NK-92 (cell line): ENCODE measurements around the gene METTL24.
"Not testable (repeated sequence)": the region's sequence is repeated elsewhere in the genome, so short reads cannot be mapped to it uniquely, and the experiment has no call there.

Experiments
- DNase-seq: peaks from one replicate; lab custom pipeline; 2025; ENCODE audit not compliant: unreplicated experiment; lab: John Stamatoyannopoulos, UW

The METTL24 gene

DNA sequence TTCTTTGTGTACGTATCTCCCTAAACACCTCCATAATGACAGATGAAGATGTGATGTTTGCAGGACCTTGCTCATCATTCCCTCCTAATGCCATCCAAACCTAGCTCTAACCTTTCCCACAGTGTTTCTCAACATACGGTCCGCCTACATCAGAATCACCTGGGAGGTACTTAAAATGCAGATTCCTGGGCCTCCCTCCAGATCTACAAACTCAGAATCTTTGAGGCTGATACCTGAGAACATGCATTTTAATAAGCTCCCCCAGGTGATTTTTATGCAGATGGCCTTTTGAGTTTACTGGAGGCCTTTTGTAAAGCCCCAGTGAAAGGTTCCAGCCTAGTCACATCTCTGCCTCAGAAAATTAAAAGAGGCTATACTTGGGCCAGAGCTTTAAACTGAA is 40.5 kb downstream of the METTL24 start:
- no peak for DNase-seq

DNA sequence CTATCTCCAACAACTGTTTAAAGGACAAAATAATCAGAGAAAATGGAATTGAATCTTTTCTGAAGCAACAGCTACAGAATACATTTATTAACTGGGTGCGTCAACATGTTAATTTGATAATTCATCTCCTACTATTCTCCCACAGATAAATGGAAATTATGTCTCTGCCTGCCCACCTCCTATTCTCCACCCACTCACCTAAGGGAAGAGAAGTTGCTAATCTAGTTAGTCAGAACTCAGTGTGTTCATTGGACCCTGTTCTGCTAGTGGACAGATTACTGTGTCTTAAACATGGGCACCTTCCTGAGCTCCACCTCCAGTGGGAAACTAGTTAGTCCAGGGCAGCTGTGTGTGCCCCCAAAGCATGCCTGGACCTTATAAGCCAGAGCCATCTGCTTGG is 41.0 kb downstream of the METTL24 start:
- DNase-seq = no peak

GRCh38 chr6:110315869-110316398 is 42.2 kb downstream of the METTL24 start:
- no peak for DNase-seq

DNA sequence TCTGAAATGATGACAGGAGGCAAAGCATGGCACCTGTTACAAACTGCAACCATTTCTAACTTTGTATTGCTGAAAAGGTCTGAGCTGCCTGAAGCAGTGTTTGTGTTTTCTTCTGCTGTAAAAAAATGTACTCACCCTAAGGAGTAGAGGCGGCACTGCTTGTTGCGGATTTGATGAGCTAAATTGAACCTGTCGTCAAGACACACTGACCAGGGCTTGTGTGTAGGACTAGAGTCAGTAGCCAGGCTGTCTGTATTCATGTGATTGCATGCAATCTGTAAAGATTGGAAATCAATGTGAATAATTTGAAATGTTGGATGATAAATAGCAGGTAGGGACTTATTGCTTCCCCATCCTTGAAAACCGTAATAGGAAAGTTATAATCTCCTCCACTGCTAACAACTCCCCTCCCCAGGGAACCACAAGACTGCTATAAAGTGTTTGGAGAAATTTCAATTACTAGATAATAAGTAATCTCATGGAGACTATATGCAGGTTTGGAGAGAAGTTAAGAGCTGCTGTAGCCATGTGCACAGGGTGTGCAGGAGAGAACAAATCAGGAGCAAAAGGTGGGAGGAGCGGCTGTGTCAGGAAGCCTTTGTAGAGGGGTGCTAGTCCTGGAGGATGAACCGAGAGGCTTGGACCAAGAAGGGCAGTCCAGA is 42.8 kb downstream of the METTL24 start:
- DNase-seq = no peak

DNA sequence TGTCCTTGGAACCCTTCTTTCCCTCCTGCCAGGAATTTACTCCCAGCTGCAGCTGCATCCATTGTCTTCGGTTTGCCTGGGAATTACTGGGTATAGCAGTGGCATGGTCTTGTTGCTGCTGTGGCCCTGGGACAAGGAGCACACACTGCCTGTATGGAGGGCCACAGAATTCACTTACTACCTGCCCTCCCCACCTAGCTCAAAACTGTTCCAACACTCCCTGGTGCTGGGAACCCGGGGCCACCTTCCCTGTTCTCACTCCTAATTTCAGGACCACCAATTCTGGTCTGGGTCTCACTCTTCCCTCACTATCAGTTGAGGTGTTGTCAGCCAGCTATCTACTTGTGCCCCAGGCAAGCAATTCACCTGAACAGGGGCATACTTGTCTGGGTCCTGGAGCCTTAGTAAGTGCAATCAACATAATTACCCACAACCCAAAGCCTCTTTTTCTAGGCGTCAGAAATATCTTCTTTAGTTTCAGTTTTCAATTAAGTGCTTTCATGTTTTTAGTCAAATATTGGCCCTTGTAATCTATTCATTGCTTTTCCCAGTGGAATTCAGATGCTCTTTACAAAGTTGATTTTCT is 47.2 kb downstream of the METTL24 start:
- no peak for DNase-seq

GRCh38 chr6:110309432-110309831 is 48.7 kb downstream of the METTL24 start:
- DNase-seq = not testable (repeated sequence)

- DNase-seq = no peak
These were observed 50.8 kb downstream of the METTL24 start for GRCh38 chr6:110307368-110307767.

GRCh38 chr6:110305832-110306231 is 52.3 kb downstream of the METTL24 start:
- not testable (repeated sequence) for DNase-seq

GRCh38 chr6:110303692-110304091 is 54.5 kb downstream of the METTL24 start:
- not testable (repeated sequence) for DNase-seq

- no peak for DNase-seq
These were observed 59.2 kb downstream of the METTL24 start for GRCh38 chr6:110298916-110299315.

DNA sequence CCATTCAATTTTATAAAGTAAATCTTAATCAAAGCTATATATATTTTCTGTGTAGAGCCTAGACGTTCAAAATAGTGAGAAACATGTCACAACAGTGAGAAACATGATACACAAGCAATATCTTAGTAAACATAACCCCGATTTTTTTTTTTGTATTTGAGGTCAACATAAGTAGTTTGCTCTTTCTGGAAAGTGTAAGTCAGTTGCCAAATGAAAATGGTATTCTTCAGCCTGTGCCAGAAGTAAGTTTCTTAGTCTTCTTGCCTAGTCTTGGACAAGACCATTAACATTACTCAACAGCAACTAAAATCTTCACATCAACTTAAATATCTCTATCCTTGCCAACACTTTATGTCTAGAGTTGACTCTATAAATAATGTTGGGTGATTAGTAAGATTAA is 59.7 kb downstream of the METTL24 start:
- DNase-seq = no peak

GRCh38 chr6:110296241-110297025 is 61.7 kb downstream of the METTL24 start:
- no peak for DNase-seq

GRCh38 chr6:110295451-110296165 is 62.5 kb downstream of the METTL24 start:
- DNase-seq = no peak

DNA sequence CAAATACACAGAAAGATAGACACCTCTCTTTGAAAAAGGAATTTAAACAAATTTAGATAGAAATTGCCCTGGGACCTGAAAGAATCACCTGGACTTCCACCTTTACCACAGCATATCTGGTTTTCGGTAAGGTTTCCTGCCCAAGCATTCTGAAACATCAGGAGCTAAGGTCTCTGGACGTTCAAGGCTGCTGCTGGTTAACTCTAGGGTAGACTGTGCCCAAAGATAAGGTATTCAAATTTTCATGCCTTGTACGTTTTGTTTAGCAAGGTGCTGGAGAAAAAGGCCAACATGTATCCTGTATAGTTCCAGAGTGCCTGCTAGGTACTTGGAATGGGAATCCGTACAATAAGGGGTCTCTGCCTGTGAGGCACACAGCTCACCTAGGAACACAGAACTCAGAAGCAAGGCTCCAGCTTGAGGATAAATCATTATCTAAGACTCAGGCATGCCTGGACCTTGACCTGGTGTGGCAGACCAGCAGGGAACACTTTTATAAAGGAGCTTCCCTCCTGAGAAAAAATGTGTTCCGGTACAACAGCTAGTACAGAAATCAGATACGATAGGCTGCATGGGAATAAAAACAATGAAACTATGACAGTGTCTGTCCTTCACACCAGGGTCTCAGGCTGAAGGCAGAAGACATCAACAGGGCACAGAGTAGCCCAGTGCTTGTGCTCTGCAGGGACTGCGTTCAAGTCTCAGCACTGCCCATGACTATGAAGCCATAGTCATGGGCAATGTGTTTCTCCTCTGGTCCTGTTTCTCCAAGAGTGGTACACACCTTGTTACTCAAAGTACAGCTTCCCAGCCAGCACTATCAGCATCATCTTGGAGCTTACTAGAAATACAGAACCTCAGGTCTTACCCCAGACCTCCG is 70.4 kb downstream of the METTL24 start:
- DNase-seq = no peak

- no peak for DNase-seq
These were observed 72.7 kb downstream of the METTL24 start for GRCh38 chr6:110285306-110286060.

DNA sequence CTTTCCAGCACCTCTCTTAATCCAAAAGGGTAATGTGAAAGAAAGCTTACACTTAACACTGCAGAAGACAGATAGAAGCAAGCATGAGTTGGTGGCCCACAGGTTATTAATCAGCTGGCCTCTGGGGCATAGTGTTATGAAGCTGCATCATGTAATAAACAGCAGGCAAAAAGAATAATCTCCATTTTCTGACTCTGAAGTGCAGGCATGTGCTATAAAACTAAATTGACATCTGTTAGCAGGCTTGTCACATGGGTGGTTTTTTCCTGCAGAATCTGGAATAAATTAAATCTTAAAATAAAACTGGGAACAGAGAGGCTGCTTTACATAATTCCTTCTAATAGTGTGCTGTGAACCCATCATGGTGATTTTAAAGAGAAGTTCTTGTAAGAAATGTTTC is 73.3 kb downstream of the METTL24 start:
- DNase-seq = no peak

DNA sequence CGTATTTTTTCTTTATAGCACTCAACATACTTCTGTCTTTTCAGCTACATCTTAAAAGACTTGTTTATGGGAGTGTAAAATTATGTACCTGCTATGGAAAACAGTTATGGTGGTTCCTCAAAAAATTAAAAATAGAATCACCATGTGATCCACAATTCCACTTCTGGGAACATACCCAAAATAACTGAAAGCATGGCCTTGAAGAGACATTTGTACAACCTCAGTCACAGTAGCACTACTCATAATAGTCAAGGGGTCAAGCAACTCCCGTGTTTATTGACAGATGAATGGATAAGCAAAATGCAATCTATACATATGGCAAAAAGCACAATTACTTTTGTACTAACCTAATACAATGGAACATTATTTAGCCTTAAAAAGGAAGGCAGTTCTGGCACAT is 74.5 kb downstream of the METTL24 start:
- DNase-seq = no peak

DNA sequence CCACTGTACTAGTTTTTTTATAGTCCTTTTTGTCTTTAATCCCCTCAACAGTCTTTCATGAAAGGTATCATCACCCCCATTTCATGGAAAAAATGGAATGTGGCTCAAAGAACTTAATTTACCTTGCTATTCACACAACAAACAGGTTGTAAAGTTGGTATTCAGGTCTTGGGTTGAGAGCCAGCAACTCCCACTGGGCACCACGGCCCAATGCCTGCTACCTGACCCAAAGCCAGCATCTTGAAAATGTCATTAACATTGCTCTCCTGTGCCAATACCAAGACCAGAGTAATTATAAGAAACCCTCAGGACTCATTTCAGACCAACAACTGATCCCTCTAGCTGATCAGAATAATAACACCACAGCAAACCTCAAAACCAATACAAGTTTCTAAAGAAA is 75.7 kb downstream of the METTL24 start:
- DNase-seq = no peak

DNA sequence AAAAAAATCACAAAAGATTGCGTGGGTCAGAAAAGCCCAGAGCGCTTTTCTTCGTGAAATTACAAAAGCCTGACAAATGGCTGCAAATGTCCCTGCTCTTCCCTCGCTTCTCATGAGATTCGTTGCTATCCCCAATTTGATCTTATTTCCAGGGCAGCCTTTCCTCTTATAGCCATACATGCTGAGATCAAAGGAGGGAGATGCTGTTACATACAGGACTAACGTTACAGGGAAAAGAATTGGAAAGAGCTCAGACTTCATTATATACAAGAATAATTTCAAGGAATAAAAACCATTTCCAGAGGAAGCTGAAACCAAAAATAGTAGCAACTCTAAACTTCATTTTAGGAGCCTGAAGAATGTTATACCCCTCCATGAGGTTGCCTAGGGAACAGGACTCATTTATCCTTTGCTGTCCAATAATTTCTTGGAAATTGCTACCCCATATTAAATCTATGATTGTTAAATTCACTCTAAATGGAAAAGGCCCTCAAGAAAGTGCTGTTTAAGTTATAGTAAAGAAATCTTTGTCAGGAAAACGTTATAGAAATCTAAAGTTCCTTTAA is 81.0 kb downstream of the METTL24 start:
- DNase-seq = no peak
